ENCODE data around the gene SS18. TPM values are rescaled to one million over a fixed set of nuclear protein-coding genes. Genes with fewer than 3 reads are reported as not detected.
"Not testable (repeated sequence)": the region's sequence is repeated elsewhere in the genome, so short reads cannot be mapped to it uniquely, and the experiment has no call there.

SS18 gene, protein sequence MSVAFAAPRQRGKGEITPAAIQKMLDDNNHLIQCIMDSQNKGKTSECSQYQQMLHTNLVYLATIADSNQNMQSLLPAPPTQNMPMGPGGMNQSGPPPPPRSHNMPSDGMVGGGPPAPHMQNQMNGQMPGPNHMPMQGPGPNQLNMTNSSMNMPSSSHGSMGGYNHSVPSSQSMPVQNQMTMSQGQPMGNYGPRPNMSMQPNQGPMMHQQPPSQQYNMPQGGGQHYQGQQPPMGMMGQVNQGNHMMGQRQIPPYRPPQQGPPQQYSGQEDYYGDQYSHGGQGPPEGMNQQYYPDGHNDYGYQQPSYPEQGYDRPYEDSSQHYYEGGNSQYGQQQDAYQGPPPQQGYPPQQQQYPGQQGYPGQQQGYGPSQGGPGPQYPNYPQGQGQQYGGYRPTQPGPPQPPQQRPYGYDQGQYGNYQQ
- 23.5 TPM for total RNA-seq
- long read RNA-seq, transcript SS18-201 (10 exons, 1,836 nt): minor isoform, 12 of 61 reads
- long read RNA-seq, transcript SS18-203 (11 exons, 3,414 nt): major isoform, 40 of 61 reads
- long read RNA-seq, partial matches to known transcripts: 6 of 61 reads
- long read RNA-seq, other reads (novel, unspliced or antisense): 2 of 61 reads

GRCh38 chr18:26090130-26091046 is at the start of gene SS18:
SS18 (minus strand) TSS chr18:26090613; CDS start chr18:26090569, 44 bp downstream.
- ATAC-seq (ENCODE audit: poor library complexity) (peak; percentile 97), DNase-seq (peak; percentile 96)
- intact Hi-C loops (cut with DNase I): loop anchor here (10.0 kb wide), 1 partner anchor 134 kb away; the partner anchor contains the start of gene TAF4B

GRCh38 chr18:26135548-26135947 is 45.1 kb upstream of the SS18 start:
- DNase-seq: no peak

DNA sequence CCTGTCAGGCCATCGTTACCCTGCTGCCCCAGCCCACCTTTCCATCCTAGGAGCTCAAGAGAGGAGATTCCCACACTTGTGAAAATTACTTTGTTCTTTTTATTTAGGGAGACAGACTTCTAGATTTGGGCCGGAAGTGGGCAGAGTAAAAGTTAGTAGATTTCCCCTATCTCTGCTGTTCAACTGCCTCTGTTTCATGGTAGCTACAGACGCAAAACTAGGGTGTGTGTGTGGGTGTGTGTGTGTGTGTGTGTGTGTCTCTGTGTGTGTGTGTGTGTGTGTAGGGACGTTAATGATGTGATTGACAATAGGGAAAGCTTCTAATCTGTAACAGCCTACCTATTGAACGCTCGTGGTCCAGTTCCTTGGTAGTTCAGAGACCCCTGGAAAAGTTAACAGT is 43.7 kb upstream of the SS18 start:
- DNase-seq: no peak
- intact Hi-C loops (cut with DNase I): no loop called here

More at GRCh38 chr18:26135548-26135947, 45.1 kb upstream of the SS18 start:
- intact Hi-C loops (cut with DNase I): no loop called here
- no peak for ATAC-seq (ENCODE audit: poor library complexity)

DNA sequence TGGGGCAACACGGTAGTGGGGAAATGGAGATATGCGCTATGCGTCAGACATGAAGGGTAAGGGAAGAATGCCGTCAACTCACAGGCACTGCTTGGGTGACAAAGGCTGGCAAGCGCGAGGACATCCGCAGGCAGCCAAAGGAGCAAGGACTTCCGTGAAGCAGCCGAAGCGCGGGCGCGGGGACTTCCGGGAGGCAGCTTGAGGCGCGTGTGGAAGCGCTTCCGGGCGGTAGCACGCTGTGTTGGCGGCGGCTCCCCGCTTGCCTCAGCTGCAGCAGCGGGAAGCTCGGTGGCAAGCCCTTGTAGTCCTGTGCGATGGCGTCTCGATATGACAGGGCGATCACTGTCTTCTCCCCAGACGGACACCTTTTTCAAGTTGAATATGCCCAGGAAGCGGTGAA is 43.2 kb upstream of the SS18 start, which contains the start of gene PSMA8:
Gene PSMA8, plus strand, starts transcription at position 218 of the 400 bp plus-strand sequence. Its CDS starts 97 bp downstream, at position 315.
- peak; percentile 48 for DNase-seq
- intact Hi-C loops (cut with DNase I): no loop called here
- ATAC-seq (ENCODE audit: poor library complexity): peak; percentile 53

More for the DNA sequence above, 43.7 kb upstream of the SS18 start:
- no peak for ATAC-seq (ENCODE audit: poor library complexity)

GRCh38 chr18:26128192-26128591 is 37.8 kb upstream of the SS18 start:
- intact Hi-C loops (cut with DNase I); ATAC-seq (ENCODE audit: poor library complexity); DNase-seq: not testable (repeated sequence)

- intact Hi-C loops (cut with DNase I): no loop called here
- ATAC-seq (ENCODE audit: poor library complexity): no peak
- DNase-seq: no peak
Measured at GRCh38 chr18:26127786-26128185, 37.4 kb upstream of the SS18 start.

DNA sequence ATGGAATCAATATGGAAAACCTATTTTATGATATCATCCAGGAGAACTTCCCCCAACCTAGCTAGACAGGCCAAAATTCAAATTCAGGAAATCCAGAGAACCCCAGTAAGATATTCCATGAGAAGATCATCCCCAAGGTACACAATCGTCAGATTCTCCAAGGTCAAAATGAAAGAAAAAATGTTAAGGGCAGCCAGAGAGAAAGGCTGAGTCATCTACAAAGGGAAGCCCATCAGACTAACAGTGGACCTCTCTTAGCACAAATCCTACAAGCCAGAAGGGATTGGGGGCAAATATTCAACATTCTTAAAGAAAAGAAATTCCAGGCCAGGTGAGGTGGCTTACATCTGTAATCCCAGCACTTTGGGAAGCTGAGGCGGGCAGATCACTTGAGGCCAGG is 31.6 kb upstream of the SS18 start:
- DNase-seq; ATAC-seq (ENCODE audit: poor library complexity); intact Hi-C loops (cut with DNase I): not testable (repeated sequence)

DNA sequence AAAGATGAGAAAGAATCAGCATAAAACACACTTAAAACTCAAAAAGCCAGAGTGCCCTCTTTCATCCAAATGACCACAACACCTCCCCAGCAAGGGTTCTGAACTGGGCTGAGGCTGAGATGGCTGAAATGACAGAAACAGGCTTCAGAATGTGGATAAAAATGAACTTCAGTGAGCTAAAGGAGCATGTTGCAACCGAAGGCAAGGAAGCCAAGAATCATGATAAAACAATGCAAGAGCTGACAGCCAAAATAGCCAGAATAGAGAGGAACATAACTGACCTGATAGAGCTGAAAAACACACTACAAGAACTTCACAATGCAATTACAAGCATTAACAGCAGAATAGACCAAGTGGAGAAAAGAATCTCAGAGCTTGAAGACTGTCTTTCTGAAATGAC is 31.1 kb upstream of the SS18 start:
- DNase-seq (no peak), ATAC-seq (ENCODE audit: poor library complexity) (no peak)
- intact Hi-C loops (cut with DNase I): no loop called here

- DNase-seq (no peak), ATAC-seq (ENCODE audit: poor library complexity) (no peak)
- intact Hi-C loops (cut with DNase I): no loop called here
Measured at GRCh38 chr18:26119246-26119645, 28.8 kb upstream of the SS18 start.

DNA sequence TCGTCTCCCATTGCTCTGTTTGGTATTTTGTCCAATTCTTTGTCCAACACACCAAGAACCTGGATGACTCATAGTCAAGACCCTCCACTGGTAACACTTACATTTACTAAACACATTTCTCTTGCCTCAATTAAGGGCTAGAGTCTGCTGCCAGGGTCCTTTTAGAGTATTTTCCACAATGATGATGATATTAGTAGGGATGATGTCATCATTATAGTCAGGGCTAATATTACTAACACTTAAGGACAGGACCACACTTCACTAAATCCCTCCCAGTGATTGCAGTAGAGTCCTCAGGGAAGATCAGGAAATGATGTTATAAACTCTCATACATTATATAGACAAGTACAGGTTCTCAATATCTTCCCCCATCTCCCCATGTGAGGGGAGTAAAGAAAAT is 13.6 kb upstream of the SS18 start:
- DNase-seq: no peak
- no peak for ATAC-seq (ENCODE audit: poor library complexity)
- intact Hi-C loops (cut with DNase I): no loop called here

GRCh38 chr18:26103579-26103978 is 13.2 kb upstream of the SS18 start:
- ATAC-seq (ENCODE audit: poor library complexity) (no peak), DNase-seq (no peak)
- intact Hi-C loops (cut with DNase I): no loop called here

- DNase-seq: no peak
- intact Hi-C loops (cut with DNase I): loop anchor here (10.0 kb wide), 1 partner anchor 127 kb away; the partner anchor contains the start of gene TAF4B
- no peak for ATAC-seq (ENCODE audit: poor library complexity)
Measured at GRCh38 chr18:26097563-26097962, 7.2 kb upstream of the SS18 start.

- intact Hi-C loops (cut with DNase I): loop anchor here (10.0 kb wide), 1 partner anchor 128 kb away; the partner anchor contains the start of gene TAF4B
- ATAC-seq (ENCODE audit: poor library complexity) (no peak), DNase-seq (no peak)
Measured at GRCh38 chr18:26096852-26097251, 6.4 kb upstream of the SS18 start.

- peak; percentile 45 for ATAC-seq (ENCODE audit: poor library complexity)
- peak; percentile 84 for DNase-seq
- intact Hi-C loops (cut with DNase I): loop anchor here (10.0 kb wide), 1 partner anchor 134 kb away; the partner anchor contains the start of gene TAF4B
Measured at GRCh38 chr18:26091047-26091630, 726 bp upstream of the SS18 start.

DNA sequence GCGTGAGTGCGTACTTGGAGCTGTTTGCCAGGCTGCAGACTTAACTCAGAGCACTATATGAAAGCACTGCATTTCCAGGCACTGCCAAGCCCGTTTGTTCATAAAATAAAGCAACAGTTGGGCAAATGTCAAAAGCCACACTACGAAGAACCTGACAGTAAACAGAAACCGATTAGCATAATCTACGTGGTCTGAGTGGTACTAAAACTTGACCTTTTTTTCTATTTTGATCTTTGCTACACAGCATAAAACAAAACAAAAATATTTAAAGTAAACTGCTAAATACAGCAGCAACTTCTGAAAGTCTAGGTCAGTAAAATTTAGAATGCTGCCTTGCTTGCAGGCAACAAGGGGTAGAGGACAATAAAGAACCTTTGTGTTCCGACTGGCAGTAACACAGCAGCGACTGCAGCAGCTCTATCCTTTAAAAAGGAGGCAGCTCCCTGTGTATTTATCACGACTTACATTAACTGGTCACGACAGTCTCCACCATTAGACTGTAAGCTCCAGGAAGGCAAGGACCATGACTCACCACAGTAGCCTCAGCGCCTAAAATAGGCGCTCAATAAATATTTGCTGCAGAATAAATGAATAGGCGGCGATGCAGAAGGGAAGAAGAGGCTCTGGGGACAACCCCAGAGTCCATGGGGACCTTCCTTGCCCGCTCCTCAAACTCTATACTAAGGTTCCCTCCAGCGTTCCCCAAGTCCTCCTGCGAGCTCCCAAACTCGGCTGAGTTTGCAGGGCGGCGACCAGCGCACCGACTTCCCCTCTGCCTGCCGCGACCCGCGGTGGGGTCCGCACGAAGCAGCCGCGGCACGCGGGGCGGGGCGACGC is 902 bp downstream of the SS18 start:
- no peak for ATAC-seq (ENCODE audit: poor library complexity)
- intact Hi-C loops (cut with DNase I): loop anchor here (10.0 kb wide), 1 partner anchor 135 kb away; the partner anchor contains the start of gene TAF4B
- no peak for DNase-seq

- no peak for DNase-seq
- ATAC-seq (ENCODE audit: poor library complexity): no peak
- intact Hi-C loops (cut with DNase I): no loop called here
Measured at GRCh38 chr18:26088487-26088886, 1.9 kb downstream of the SS18 start.

DNA sequence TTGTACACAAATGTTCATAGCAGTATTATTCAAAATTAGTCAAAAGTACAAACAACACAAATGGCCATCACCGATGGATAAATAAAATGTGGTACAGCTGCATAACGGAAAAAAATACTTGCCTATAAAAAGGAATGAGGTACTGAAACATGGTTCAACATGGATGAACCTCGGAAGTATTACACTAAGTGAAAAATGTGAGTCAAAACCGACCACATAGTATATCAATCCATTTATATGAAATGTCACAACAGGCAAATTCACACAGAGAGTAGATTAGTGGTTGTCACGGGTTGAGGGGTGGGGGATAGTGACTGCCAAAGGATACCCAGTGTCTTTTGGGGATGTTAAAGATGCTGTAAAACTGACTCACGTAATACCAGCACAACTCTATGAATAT is 3.5 kb downstream of the SS18 start:
- intact Hi-C loops (cut with DNase I): no loop called here
- DNase-seq (no peak), ATAC-seq (ENCODE audit: poor library complexity) (no peak)
